Hepatocyte (in vitro differentiated cells): ENCODE results near the gene ARL15.

Experiments used
- EZH2 ChIP-seq: fragments of 200-600 bp; sonication (generic); IDR thresholded peaks from 2 replicates; pipeline ENCODE4 v1.6.1; 2016; ENCODE audit warnings: antibody characterized with exemption, mild to moderate bottlenecking, borderline replicate concordance
- EZH2phosphoT487 ChIP-seq: fragments of 200-600 bp; sonication (generic); IDR thresholded peaks from one replicate; pipeline ENCODE4 v1.6.1; 2018; ENCODE audit warnings: antibody characterized with exemption, mild to moderate bottlenecking, low read depth, moderate library complexity; ENCODE audit not compliant: unreplicated experiment, severe bottlenecking
- TF ChIP-seq, protein P1 (sequence below): fragments of 200-600 bp; sonication (generic); IDR thresholded peaks from 2 replicates; pipeline ENCODE4 v1.5.1; 2016; ENCODE audit warnings: antibody characterized with exemption, mild to moderate bottlenecking; ENCODE audit not compliant: poor library complexity

DNA sequence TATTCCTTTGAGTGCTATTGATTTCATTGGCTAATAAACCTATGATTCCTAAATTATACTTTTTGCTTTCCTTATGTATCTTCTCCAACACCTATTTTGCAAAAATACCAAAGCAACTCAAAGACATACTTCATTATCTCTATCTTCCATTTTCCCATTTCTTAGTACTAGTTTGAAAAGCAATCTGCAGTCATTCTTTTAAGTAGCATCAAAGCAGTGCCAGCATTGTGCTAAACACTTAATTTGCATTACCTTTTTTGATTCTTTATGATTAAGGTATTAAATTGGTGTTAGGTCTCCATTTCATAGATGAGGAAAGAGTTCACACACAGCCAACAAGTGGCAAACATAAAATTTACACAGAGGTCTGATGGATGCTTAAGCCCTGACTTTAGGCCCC lies 330.3 kb downstream of the ARL15 start:
- TF ChIP-seq, protein P1, sequence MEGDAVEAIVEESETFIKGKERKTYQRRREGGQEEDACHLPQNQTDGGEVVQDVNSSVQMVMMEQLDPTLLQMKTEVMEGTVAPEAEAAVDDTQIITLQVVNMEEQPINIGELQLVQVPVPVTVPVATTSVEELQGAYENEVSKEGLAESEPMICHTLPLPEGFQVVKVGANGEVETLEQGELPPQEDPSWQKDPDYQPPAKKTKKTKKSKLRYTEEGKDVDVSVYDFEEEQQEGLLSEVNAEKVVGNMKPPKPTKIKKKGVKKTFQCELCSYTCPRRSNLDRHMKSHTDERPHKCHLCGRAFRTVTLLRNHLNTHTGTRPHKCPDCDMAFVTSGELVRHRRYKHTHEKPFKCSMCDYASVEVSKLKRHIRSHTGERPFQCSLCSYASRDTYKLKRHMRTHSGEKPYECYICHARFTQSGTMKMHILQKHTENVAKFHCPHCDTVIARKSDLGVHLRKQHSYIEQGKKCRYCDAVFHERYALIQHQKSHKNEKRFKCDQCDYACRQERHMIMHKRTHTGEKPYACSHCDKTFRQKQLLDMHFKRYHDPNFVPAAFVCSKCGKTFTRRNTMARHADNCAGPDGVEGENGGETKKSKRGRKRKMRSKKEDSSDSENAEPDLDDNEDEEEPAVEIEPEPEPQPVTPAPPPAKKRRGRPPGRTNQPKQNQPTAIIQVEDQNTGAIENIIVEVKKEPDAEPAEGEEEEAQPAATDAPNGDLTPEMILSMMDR: no peak
- TF ChIP-seq EZH2: no peak
- no peak for TF ChIP-seq EZH2phosphoT487
